Measurements from ENCODE around the gene RYR2. TPM values are rescaled to one million over a fixed set of nuclear protein-coding genes. Genes with fewer than 3 reads are reported as not detected.

The RYR2 gene
- total RNA-seq, 1 experiment from 2014 or later = 0.03 TPM

DNA sequence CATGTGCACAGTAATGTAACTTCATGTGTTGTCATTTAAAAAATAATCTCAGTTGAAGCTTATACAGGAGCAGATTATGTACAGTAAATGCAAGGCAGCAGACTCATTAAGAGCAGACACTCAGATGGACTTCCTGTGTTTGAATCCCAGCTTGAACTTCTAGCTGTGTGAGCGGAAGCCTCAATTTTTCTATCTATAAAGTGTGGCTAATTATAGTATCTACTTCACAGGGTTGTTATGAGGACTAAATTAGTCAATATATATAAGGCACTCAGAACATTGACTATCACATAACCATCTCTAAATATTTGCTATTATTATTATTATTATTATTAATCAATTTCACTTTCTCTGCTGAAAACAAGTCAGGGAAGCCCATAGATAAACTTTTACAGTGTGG lies 707.1 kb downstream of the RYR2 start:
- POLR2A ChIA-PET = no interaction called here
- TF ChIP-seq POLR2AphosphoS5 (IDR thresholded peaks at IDR 0.05; ENCODE audit: low read depth, low read length) (no peak), TCF7L2 (IDR thresholded peaks at IDR 0.05; ENCODE audit: low read depth, low read length) (no peak), SIN3A (IDR thresholded peaks at IDR 0.05; ENCODE audit: borderline replicate concordance, insufficient read depth, low read depth, low read length) (no peak)
- TF ChIP-seq, protein P1, sequence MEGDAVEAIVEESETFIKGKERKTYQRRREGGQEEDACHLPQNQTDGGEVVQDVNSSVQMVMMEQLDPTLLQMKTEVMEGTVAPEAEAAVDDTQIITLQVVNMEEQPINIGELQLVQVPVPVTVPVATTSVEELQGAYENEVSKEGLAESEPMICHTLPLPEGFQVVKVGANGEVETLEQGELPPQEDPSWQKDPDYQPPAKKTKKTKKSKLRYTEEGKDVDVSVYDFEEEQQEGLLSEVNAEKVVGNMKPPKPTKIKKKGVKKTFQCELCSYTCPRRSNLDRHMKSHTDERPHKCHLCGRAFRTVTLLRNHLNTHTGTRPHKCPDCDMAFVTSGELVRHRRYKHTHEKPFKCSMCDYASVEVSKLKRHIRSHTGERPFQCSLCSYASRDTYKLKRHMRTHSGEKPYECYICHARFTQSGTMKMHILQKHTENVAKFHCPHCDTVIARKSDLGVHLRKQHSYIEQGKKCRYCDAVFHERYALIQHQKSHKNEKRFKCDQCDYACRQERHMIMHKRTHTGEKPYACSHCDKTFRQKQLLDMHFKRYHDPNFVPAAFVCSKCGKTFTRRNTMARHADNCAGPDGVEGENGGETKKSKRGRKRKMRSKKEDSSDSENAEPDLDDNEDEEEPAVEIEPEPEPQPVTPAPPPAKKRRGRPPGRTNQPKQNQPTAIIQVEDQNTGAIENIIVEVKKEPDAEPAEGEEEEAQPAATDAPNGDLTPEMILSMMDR (IDR thresholded peaks at IDR 0.05) = no peak
- TF ChIP-seq, protein P2, sequence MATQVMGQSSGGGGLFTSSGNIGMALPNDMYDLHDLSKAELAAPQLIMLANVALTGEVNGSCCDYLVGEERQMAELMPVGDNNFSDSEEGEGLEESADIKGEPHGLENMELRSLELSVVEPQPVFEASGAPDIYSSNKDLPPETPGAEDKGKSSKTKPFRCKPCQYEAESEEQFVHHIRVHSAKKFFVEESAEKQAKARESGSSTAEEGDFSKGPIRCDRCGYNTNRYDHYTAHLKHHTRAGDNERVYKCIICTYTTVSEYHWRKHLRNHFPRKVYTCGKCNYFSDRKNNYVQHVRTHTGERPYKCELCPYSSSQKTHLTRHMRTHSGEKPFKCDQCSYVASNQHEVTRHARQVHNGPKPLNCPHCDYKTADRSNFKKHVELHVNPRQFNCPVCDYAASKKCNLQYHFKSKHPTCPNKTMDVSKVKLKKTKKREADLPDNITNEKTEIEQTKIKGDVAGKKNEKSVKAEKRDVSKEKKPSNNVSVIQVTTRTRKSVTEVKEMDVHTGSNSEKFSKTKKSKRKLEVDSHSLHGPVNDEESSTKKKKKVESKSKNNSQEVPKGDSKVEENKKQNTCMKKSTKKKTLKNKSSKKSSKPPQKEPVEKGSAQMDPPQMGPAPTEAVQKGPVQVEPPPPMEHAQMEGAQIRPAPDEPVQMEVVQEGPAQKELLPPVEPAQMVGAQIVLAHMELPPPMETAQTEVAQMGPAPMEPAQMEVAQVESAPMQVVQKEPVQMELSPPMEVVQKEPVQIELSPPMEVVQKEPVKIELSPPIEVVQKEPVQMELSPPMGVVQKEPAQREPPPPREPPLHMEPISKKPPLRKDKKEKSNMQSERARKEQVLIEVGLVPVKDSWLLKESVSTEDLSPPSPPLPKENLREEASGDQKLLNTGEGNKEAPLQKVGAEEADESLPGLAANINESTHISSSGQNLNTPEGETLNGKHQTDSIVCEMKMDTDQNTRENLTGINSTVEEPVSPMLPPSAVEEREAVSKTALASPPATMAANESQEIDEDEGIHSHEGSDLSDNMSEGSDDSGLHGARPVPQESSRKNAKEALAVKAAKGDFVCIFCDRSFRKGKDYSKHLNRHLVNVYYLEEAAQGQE (IDR thresholded peaks at IDR 0.05; ENCODE audit: insufficient read depth in 1 of 2, low read depth in 2 of 2, low read length in 1 of 2) = no peak
- no peak for DNase-seq (ENCODE audit: low read depth, low spot score)

DNA sequence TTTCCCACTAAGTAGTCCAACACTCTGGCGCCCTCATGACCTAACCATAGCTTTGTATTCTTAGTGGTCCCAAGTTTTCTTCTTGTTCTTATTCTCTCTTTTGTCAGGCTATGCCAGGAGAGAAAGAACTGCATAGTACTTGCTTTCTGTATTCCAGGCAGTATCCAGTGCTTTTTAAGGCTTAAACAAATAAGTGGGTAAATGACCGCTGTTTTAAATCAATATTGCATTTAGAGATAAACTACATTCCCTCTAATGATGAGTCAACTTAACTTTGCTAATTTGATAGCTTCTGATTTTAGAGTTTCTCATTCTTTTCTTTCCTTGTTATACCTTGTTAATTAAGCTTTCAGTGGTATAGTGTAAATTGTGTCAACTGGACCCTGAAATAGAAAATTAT lies 709.1 kb downstream of the RYR2 start:
- BruUV-seq (replicated peaks) = no TSS peak
- ChIA-PET POLR2A (no interaction called here), CTCF (no interaction called here)
- H3K27ac ChIP-seq (ENCODE audit: low read length) = no peak overlapping the region
- in situ Hi-C loops (cut with HindIII; ENCODE audit: low pct_unique_long_range_greater_than_20kb, low sequenced_read_pairs) = no loop called here
- H3K4me1 ChIP-seq (ENCODE audit: control insufficient read depth, insufficient read depth, low read length) = no peaks in the 10 kb centered on the region
- H3K4me3 ChIP-seq (ENCODE audit: low read depth in 2 of 2, low read length in 2 of 2) = no peak overlapping the region
- H3K36me3 ChIP-seq (ENCODE audit: control insufficient read depth, insufficient read depth, low read length) = no peaks in the 10 kb centered on the region
- no peak for ATAC-seq
- TF ChIP-seq, protein P2 (IDR thresholded peaks at IDR 0.05; ENCODE audit: insufficient read depth in 1 of 2, low read depth in 2 of 2, low read length in 1 of 2) = no peak
- DNase-seq (ENCODE audit: low read depth, low spot score) = no peak
- intact Hi-C loops (cut with micrococcal nuclease; ENCODE audit: unreplicated experiment) = no loop called here
- H3K27me3 ChIP-seq (ENCODE audit: control insufficient read depth, insufficient read depth, low read length) = no peaks in the 10 kb centered on the region
- H3K9me3 ChIP-seq (ENCODE audit: control insufficient read depth, insufficient read depth, low read depth, low read length) = no peaks in the 10 kb centered on the region

More for the DNA sequence above, 707.1 kb downstream of the RYR2 start:
- no peaks in the 10 kb centered on the region for H3K36me3 ChIP-seq (ENCODE audit: control insufficient read depth, insufficient read depth, low read length)
- in situ Hi-C loops (cut with HindIII; ENCODE audit: low pct_unique_long_range_greater_than_20kb, low sequenced_read_pairs) (no loop called here), intact Hi-C loops (cut with micrococcal nuclease; ENCODE audit: unreplicated experiment) (no loop called here)
- no peaks in the 10 kb centered on the region for H3K9me3 ChIP-seq (ENCODE audit: control insufficient read depth, insufficient read depth, low read depth, low read length)
- no peaks in the 10 kb centered on the region for H3K27me3 ChIP-seq (ENCODE audit: control insufficient read depth, insufficient read depth, low read length)
- BruUV-seq (replicated peaks) = no TSS peak
- no peak overlapping the region for H3K27ac ChIP-seq (ENCODE audit: low read length)
- no peak for ATAC-seq
- H3K4me1 ChIP-seq (ENCODE audit: control insufficient read depth, insufficient read depth, low read length) = no peaks in the 10 kb centered on the region
- CTCF ChIA-PET = no interaction called here
- no peak overlapping the region for H3K4me3 ChIP-seq (ENCODE audit: low read depth in 2 of 2, low read length in 2 of 2)

Data from Panc1 (cell line).